WTC11 (cell line): ENCODE results near the gene HOXA9. TPM values are rescaled to one million over a fixed set of nuclear protein-coding genes. Genes with fewer than 3 reads are reported as not detected.

Experiments used
- ATAC-seq: fragments of 200-7000 bp; cut with Tn5 transposase; 2 replicates; pipeline ENCODE4 v1.10.0; 2021; ENCODE audit warnings: mild to moderate bottlenecking, moderate library complexity
- CTCF ChIA-PET: fragments of 300-600 bp; sonication (Branson Sonifier 250); formaldehyde crosslinking; loops from one replicate; lab custom pipeline; 2021; ENCODE audit warnings: antibody characterized with exemption; lab: Charles Lee
- POLR2A ChIA-PET: fragments of 350-600 bp; sonication (Branson Sonifier 250); formaldehyde crosslinking; loops from one replicate; lab custom pipeline; 2021; ENCODE audit warnings: antibody characterized with exemption; lab: Charles Lee
- DNase-seq: peaks from one replicate; pipeline ENCODE4 v3.0.0; 2021; ENCODE audit warnings: low spot score
- H3K27ac Mint-ChIP-seq: 2 replicates; pipeline ENCODE4 v1.8.0; 2021; ENCODE audit warnings: mixed read lengths
- H3K27me3 Mint-ChIP-seq: 2 replicates; pipeline ENCODE4 v1.8.0; 2021; ENCODE audit warnings: low read depth, mild to moderate bottlenecking, moderate library complexity, mixed read lengths
- H3K36me3 Mint-ChIP-seq: 2 replicates; pipeline ENCODE4 v1.8.0; 2021; ENCODE audit warnings: mixed read lengths
- H3K4me1 Mint-ChIP-seq: 2 replicates; pipeline ENCODE4 v1.8.0; 2022; ENCODE audit warnings: mixed read lengths
- H3K4me3 Mint-ChIP-seq: 2 replicates; pipeline ENCODE4 v1.8.0; 2021; ENCODE audit warnings: mild to moderate bottlenecking, moderate library complexity, mixed read lengths
- H3K9me3 Mint-ChIP-seq: 2 replicates; pipeline ENCODE4 v1.8.0; 2021; ENCODE audit warnings: mixed read lengths
- ARID4B ChIP-seq: sonication (generic); formaldehyde crosslinking; IDR thresholded peaks from 2 replicates; pipeline ENCODE4 v1.8.0; 2023; ENCODE audit warnings: missing genetic modification reagents, mild to moderate bottlenecking, borderline replicate concordance
- CREM ChIP-seq: sonication (generic); formaldehyde crosslinking; IDR thresholded peaks from 2 replicates; pipeline ENCODE4 v1.8.1; 2022; ENCODE audit warnings: mild to moderate bottlenecking, missing genetic modification reagents, moderate library complexity
- ELF4 ChIP-seq: sonication (generic); formaldehyde crosslinking; IDR thresholded peaks from 2 replicates; pipeline ENCODE4 v1.8.1; 2022; ENCODE audit warnings: low read depth, mild to moderate bottlenecking, moderate library complexity, missing genetic modification reagents
- ESRRA ChIP-seq: sonication (generic); formaldehyde crosslinking; IDR thresholded peaks from 2 replicates; pipeline ENCODE4 v1.8.1; 2022; ENCODE audit warnings: mild to moderate bottlenecking, missing genetic modification reagents, borderline replicate concordance
- ETV6 ChIP-seq: sonication (generic); formaldehyde crosslinking; IDR thresholded peaks from 2 replicates; pipeline ENCODE4 v1.8.1; 2022; ENCODE audit warnings: mild to moderate bottlenecking, missing genetic modification reagents
- FOXK1 ChIP-seq: sonication (generic); formaldehyde crosslinking; IDR thresholded peaks from 2 replicates; pipeline ENCODE4 v1.8.0; 2022; ENCODE audit warnings: mild to moderate bottlenecking, moderate library complexity, missing genetic modification reagents
- FOXP4 ChIP-seq: sonication (generic); formaldehyde crosslinking; IDR thresholded peaks from 2 replicates; pipeline ENCODE4 v1.8.0; 2022; ENCODE audit warnings: mild to moderate bottlenecking, missing genetic modification reagents
- GABPB1 ChIP-seq: sonication (generic); formaldehyde crosslinking; IDR thresholded peaks from 2 replicates; pipeline ENCODE4 v1.8.1; 2023; ENCODE audit warnings: mild to moderate bottlenecking, missing genetic modification reagents
- HMGA2 ChIP-seq: fragments of 250-450 bp; sonication (Bioruptor Pico); IDR thresholded peaks from 2 replicates; pipeline ENCODE4 v1.4.0; 2021; ENCODE audit warnings: mild to moderate bottlenecking, moderate library complexity
- HMGXB4 ChIP-seq: sonication (generic); formaldehyde crosslinking; IDR thresholded peaks from 2 replicates; pipeline ENCODE4 v1.8.1; 2023; ENCODE audit warnings: mild to moderate bottlenecking, moderate library complexity, missing genetic modification reagents
- IRF1 ChIP-seq: sonication (generic); formaldehyde crosslinking; IDR thresholded peaks from 2 replicates; pipeline ENCODE4 v1.8.0; 2023; ENCODE audit warnings: missing genetic modification reagents
- NFATC4 ChIP-seq: fragments of 250-450 bp; sonication (Bioruptor Pico); IDR thresholded peaks from 2 replicates; pipeline ENCODE4 v1.9.0; 2021; ENCODE audit warnings: mild to moderate bottlenecking
- NFE2L1 ChIP-seq: sonication (generic); formaldehyde crosslinking; IDR thresholded peaks from 2 replicates; pipeline ENCODE4 v1.8.1; 2023; ENCODE audit warnings: missing genetic modification reagents
- NFYB ChIP-seq: sonication (generic); formaldehyde crosslinking; conservative IDR thresholded peaks from 2 replicates; pipeline ENCODE4 v1.8.0; 2022; ENCODE audit warnings: low read depth, missing genetic modification reagents
- NR1H2 ChIP-seq: sonication (generic); formaldehyde crosslinking; IDR thresholded peaks from 2 replicates; pipeline ENCODE4 v1.9.0; 2021; ENCODE audit warnings: mild to moderate bottlenecking, moderate library complexity, missing genetic modification reagents
- TCF7 ChIP-seq: sonication (generic); formaldehyde crosslinking; IDR thresholded peaks from 2 replicates; pipeline ENCODE4 v1.8.0; 2022; ENCODE audit warnings: mild to moderate bottlenecking, low read depth, missing genetic modification reagents, moderate library complexity
- ZBTB43 ChIP-seq: sonication (generic); formaldehyde crosslinking; IDR thresholded peaks from 2 replicates; pipeline ENCODE4 v1.8.1; 2023; ENCODE audit warnings: mild to moderate bottlenecking, missing genetic modification reagents
- ZNF138 ChIP-seq: sonication (generic); formaldehyde crosslinking; conservative IDR thresholded peaks from 2 replicates; pipeline ENCODE4 v1.8.1; 2022; ENCODE audit warnings: mild to moderate bottlenecking, moderate library complexity, missing genetic modification reagents
- ZNF425 ChIP-seq: fragments of 250-450 bp; sonication (Bioruptor Pico); conservative IDR thresholded peaks from 2 replicates; pipeline ENCODE4 v1.9.0; 2021; ENCODE audit warnings: mild to moderate bottlenecking
- total RNA-seq: library from RNA; stranded (reverse); gene quantifications from 3 replicates; pipeline ENCODE4 v1.2.3, GENCODE V29; 2021

The HOXA9 gene
- total RNA-seq, 1 experiment from 2014 or later: not detected

GRCh38 chr7:27117887-27118491 is 47.3 kb downstream of the HOXA9 start:
- DNase-seq: no peak
- H3K4me3 Mint-ChIP-seq: no peak overlapping the region
- POLR2A ChIA-PET: no interaction called here
- H3K4me1 Mint-ChIP-seq: peaks cover 15% of the 10 kb centered on the region
- CTCF ChIA-PET: interaction anchor here (1.2 to 3.9 kb wide), 2 partner anchors 43 to 62 kb away, joined by 3 to 12 read pairs; no protein-coding TSS in a partner anchor
- no peak overlapping the region for H3K27ac Mint-ChIP-seq
- no peak for ATAC-seq
- H3K36me3 Mint-ChIP-seq: no peaks in the 10 kb centered on the region
- TF ChIP-seq FOXK1 (CRISPR knock-in tag): no peak
- H3K27me3 Mint-ChIP-seq: peaks cover 95% of the 10 kb centered on the region
- H3K9me3 Mint-ChIP-seq: no peaks in the 10 kb centered on the region

GRCh38 chr7:27116962-27117886 is 48.1 kb downstream of the HOXA9 start:
- H3K4me3 Mint-ChIP-seq: no peak overlapping the region
- no peaks in the 10 kb centered on the region for H3K9me3 Mint-ChIP-seq
- H3K4me1 Mint-ChIP-seq: peaks cover 14% of the 10 kb centered on the region
- no peaks in the 10 kb centered on the region for H3K36me3 Mint-ChIP-seq
- ChIA-PET CTCF (interaction anchor here (0.8 to 3.9 kb wide), 3 partner anchors 27 to 63 kb away, joined by 3 to 12 read pairs (median 3); no protein-coding TSS in a partner anchor), POLR2A (interaction anchor here (0.7 kb wide), 1 partner anchor 8 kb away, joined by 3 read pairs; no protein-coding TSS in a partner anchor)
- H3K27me3 Mint-ChIP-seq: peaks cover 95% of the 10 kb centered on the region
- no peak overlapping the region for H3K27ac Mint-ChIP-seq
- DNase-seq (no peak), ATAC-seq (no peak)
- TF ChIP-seq HMGA2: no peak
- no peak for TF ChIP-seq IRF1 (CRISPR knock-in tag)
- TF ChIP-seq TCF7: no peak
- no peak for TF ChIP-seq ZNF138 (CRISPR knock-in tag)
- TF ChIP-seq NR1H2: no peak
- TF ChIP-seq ETV6 (CRISPR knock-in tag): no peak
- no peak for TF ChIP-seq ZBTB43 (CRISPR knock-in tag)
- no peak for TF ChIP-seq ZNF425 (CRISPR knock-in tag)
- no peak for TF ChIP-seq FOXP4 (CRISPR knock-in tag)
- TF ChIP-seq NFE2L1 (CRISPR knock-in tag): no peak
- no peak for TF ChIP-seq NFYB
- no peak for TF ChIP-seq ELF4
- no peak for TF ChIP-seq GABPB1 (CRISPR knock-in tag)
- TF ChIP-seq ARID4B (CRISPR knock-in tag): no peak
- no peak for TF ChIP-seq HMGXB4 (CRISPR knock-in tag)
- no peak for TF ChIP-seq NFATC4 (CRISPR knock-in tag)
- TF ChIP-seq ESRRA (CRISPR knock-in tag): no peak
- TF ChIP-seq CREM: no peak
